HG03520 (cell line): ENCODE data around the gene CR2.
"Not testable (repeated sequence)": the region's sequence is repeated elsewhere in the genome, so short reads cannot be mapped to it uniquely, and the experiment has no call there.

ENCODE experiments used
- ATAC-seq: cut with Tn5 transposase; IDR thresholded peaks from one replicate; pipeline ENCODE4 v1.9.1; 2021; ENCODE audit warnings: mild to moderate bottlenecking, moderate library complexity; ENCODE audit not compliant: unreplicated experiment

CR2 gene

GRCh38 chr1:207454046-207454964 is at the start of gene CR2:
Gene CR2 (plus strand): TSS chr1:207454328. CDS start chr1:207454419, 91 bp downstream.
- ATAC-seq, result peak; percentile 76

- ATAC-seq, result peak; percentile 71
These were observed 49.1 kb upstream of the CR2 start for GRCh38 chr1:207404849-207405525.

- no peak for ATAC-seq
These were observed 48.3 kb upstream of the CR2 start for GRCh38 chr1:207405814-207406213.

- ATAC-seq, result no peak
These were observed 46.4 kb upstream of the CR2 start for GRCh38 chr1:207407655-207408260.

- ATAC-seq, result no peak
These were observed 41.3 kb upstream of the CR2 start for GRCh38 chr1:207412845-207413244.

GRCh38 chr1:207414606-207415108 is 39.5 kb upstream of the CR2 start:
- ATAC-seq, result peak; percentile 93

GRCh38 chr1:207417076-207417475 is 37.1 kb upstream of the CR2 start:
- ATAC-seq, result no peak

- ATAC-seq, result no peak
These were observed 35.8 kb upstream of the CR2 start for GRCh38 chr1:207418351-207418750.

GRCh38 chr1:207420109-207420508 is 34.0 kb upstream of the CR2 start:
- no peak for ATAC-seq

- no peak for ATAC-seq
These were observed 33.0 kb upstream of the CR2 start for GRCh38 chr1:207421078-207421477.

- ATAC-seq, result peak; percentile 40
These were observed 30.4 kb upstream of the CR2 start for GRCh38 chr1:207423560-207424292.

GRCh38 chr1:207424570-207425131 is 29.5 kb upstream of the CR2 start:
- no peak for ATAC-seq

GRCh38 chr1:207427832-207428585 is 26.1 kb upstream of the CR2 start:
- no peak for ATAC-seq

GRCh38 chr1:207428783-207429182 is 25.3 kb upstream of the CR2 start:
- no peak for ATAC-seq

GRCh38 chr1:207429963-207430362 is 24.2 kb upstream of the CR2 start:
- no peak for ATAC-seq

- no peak for ATAC-seq
These were observed 23.5 kb upstream of the CR2 start for GRCh38 chr1:207430602-207431001.

- no peak for ATAC-seq
These were observed 22.6 kb upstream of the CR2 start for GRCh38 chr1:207431508-207431907.

GRCh38 chr1:207433435-207433834 is 20.7 kb upstream of the CR2 start:
- ATAC-seq, result no peak

- not testable (repeated sequence) for ATAC-seq
These were observed 17.4 kb upstream of the CR2 start for GRCh38 chr1:207436746-207437145.

- ATAC-seq, result no peak
These were observed 13.5 kb upstream of the CR2 start for GRCh38 chr1:207440626-207441025.
